Inferior parietal cortex (tissue), 1 donor: Measurements from ENCODE around the gene UGT2A1.
"Not testable (repeated sequence)": the region's sequence is repeated elsewhere in the genome, so short reads cannot be mapped to it uniquely, and the experiment has no call there.

ENCODE experiments used
- DNase-seq: peaks from one replicate; pipeline ENCODE4 v3.0.0-alpha.2; 2016; ENCODE audit errors: extremely low spot score

UGT2A1 gene

DNA sequence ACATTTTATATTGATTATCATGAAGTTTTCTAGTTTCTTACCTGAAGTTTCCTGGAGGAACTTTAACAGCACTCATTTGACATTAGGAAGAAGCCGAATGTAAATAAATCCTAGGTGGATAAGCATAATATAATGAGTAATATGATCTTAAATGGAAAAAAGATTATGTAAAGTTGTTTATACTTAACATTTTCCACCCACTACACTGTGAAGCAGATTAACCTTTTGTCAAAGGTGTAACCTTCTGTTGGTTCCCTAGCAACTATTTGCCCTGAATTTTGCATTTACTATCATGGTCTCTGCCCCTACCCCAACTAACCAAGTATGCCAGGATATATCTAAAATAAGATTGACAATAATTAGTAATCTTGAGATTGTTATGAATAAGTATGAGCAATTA is at the start of gene UGT2A1:
Gene UGT2A1, minus strand, starts transcription at position 101 of the 400 bp plus-strand sequence. CDS start 5,603 bp downstream, outside the sequence.
- no peak for DNase-seq

DNA sequence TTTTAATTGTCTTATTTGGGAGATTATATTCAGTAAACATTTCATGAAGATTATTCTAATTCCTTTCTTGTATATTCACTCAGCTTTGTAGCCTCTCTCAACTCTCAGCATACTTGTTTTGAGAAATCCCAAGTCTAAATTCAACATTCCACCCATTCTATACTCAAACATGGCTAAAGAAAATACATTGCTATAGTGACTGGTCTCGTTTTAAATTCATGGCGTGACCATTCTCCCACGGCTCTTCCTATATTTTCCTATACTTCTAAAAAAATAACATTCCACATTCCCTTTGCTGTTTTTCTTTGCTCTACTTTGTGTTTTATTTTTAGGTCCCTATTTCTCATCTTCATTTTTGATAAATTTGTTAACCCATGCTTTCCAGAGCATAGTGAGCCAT is 49.2 kb upstream of the UGT2A1 start:
- no peak for DNase-seq

DNA sequence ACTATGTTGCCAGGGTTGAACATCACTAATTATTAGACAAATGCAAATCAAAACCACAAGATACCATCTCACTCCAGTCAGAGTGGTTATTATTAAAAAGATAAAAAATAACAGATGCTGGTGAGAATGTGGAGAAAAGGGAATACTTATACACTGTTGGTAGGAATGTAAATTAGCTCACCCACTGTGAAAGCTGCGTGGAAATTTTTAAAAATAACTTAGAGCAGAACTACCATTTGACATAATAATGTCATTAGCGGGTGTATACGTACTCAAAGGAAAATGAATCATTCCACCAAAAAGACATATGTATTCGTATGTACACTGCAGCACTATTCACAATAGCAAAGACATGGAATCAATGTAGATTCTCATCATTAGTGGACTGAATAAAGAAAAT is 48.6 kb upstream of the UGT2A1 start:
- no peak for DNase-seq

DNA sequence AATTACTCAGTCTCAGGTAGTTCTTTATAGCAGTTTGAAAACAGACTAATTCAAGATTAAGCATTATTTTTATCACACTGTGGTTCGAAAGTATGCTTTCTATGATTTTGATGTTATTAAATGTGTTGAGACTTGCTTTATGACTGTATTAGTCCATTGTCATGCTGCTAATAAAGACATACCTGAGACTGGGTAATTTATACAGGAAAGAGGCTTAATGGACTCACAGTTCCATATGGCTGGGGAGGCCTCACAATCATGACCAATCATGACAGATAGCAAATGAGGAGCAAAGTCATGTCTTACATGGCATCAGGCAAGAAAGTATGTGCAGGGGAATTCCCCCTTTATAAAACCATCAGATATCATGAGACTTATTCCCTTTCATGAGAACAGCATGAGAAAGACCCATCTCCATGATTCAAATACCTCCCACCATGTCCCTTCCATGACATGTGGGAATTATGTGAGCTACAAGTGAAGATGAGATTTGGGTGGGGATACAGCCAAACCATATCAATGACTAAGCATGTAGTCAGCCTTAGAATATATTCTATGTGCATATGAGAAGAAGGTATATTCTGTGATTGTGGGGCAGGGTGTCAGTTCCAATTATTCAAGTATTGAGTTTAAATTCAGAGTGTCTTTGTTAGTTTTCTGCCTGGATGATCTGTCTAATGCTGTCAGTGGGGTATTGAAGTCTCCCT is 44.6 kb upstream of the UGT2A1 start:
- no peak for DNase-seq

DNA sequence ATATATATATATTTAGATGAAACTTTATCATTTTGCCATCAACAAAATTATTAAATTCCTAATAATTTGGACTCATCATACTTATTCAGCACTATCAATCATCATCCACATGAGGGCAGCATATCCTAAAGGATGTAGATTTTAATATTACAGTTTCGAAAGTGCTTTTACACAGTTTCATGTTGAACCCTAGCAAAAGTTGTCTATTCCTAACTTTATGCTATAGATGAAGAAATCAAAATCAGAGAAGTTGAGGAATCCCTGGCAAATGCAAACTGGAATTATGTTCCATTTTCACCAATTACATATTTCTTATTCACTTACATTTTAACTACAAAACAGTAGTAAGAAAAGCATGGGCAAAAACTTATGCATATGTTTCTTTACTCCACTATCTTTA is 36.6 kb upstream of the UGT2A1 start:
- peak; percentile 72 for DNase-seq

DNA sequence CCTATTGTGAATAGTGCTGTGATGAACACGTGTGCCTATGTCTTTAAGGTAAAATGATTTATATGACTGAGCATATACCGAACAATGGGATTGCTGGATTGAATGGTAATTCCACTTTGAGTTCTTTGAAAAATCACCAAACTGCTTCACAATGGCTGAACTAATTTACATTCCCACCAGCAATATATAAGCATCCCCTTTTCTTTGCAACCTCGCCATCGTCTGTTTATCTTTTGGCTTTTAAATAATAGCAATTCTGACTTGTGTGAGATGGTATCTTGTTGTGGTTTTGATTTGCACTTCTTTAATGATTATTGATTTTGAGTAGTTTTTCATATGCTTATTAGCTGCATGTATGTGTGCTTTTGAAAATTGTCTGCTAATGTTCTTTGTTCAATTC is 31.8 kb upstream of the UGT2A1 start:
- DNase-seq: no peak

DNA sequence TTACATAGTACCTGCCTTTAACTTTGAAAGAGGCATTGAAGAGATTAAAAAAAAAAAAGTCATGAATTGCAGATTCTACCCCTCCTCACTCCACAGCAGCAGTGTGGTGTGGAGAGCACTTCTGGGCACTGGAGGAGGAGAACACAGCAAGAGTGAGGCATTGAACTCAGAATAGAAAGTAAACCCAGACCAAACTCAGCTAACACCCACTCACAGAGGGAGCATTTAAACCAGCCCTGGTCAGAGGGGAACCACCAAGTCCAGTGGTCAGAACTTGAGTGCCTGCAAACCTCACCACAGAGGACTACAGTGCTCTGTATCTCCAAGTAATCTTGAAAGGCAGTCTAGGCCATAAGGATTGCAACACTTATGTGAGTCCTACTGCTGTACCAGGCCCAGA is 15.6 kb upstream of the UGT2A1 start:
- no peak for DNase-seq

DNA sequence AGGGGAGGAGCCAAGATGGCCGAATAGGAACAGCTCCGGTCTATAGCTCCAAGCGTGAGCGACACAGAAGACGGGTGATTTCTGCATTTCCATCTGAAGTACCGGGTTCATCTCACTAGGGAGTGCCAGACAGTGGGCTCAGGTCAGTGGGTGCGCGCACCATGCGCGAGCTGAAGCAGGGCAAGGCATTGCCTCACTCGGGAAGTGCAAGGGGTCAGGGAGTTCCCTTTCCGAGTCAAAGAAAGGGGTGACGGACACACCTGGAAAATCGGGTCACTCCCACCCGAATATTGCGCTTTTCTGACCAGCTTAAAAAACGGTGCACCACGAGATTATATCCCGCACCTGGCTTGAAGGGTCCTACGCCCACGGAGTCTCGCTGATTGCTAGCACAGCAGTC is 11.0 kb upstream of the UGT2A1 start:
- not testable (repeated sequence) for DNase-seq

DNA sequence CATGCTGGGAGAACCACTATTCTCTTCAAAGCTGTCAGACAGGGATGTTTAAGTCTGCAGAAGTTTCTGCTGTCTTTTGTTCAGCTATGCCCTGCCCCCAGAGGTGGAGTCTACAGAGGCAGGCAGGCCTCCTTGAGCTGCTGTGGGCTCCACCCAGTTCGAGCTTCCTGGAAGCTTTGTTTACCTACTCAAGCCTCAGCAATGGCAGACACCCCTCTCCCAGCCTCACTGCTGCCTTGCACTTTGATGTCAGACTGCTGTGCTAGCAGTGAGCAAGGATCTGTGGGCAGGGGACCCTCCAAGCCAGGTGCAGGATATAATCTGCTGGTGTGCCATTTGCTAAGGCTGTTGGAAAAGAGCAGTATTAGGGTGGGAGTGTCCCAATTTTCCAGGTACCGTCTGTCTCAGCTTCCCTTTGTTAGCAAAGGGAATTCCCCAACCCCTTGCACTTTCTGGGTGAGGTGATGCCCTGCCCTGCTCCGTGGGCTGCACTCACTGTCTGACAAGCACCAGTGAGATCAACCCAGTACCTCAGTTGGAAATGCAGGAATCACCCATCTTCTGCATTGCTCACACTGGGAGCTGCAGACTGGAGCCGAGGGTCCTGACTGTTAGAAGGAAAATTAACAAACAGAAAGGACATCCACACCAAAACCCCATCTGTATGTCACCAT is 8.2 kb upstream of the UGT2A1 start:
- not testable (repeated sequence) for DNase-seq

DNA sequence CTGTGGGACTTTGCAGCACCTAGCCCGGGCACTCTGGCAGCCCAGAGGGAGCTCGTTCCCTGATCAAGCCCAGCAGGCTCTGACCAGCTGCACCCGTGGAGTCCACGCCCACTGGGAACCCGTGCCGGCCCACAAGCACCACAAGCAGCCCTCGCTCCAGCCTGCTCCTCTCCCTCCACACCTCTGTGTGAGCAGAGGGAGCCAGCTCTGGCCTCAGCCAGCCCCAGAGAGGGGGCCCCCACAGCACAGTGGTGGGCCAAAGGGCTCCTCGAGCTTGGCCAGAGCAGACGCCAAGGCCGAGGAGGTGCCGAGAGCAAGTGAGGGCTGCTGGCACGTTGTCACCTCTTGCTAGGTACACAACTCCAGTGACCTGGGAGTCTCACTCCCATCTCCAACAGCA is 5.1 kb upstream of the UGT2A1 start:
- DNase-seq: no peak

DNA sequence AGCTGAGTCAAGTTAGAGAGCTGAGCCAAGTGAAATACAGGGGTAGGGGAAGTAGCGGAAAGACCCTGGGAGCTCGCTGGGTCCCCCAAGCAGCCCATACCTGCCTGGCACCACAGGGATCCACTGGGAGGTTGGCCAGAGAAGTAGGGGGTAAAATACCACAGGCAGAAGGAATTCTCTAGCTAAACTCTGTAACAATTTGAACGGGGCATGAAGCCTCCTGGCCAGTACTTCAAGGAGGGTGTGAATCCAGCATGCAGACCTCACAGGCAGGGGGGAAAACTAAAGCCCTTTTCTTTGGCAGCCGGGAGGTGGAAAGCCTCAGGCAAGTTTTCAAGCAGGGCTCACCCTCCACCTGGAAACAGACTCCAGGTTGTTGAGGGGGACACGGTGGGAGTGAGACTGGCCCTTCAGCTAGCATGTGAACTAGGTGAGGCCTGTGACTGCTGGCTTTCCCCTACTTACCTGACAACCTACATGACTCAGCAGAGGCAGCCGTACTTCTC is 3.7 kb upstream of the UGT2A1 start:
- DNase-seq: no peak

DNA sequence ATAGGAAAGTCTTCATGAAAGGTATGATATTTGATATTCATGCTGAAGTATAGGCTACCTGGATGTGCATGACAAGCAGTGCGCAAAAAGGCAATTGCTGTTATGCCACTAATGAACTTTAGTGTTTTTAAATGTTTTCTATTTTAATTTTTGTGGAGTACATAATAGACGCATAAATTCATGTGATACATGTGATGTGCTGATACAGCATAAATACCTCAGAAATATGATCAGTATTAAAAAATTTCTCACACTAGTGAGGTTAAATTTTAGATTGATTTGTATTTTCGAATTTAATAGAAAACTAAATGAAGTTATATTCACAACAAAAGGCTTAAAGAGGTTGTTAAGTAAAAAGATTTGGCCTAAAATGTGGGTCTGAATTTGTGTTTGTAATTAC is 2.2 kb downstream of the UGT2A1 start:
- no peak for DNase-seq

DNA sequence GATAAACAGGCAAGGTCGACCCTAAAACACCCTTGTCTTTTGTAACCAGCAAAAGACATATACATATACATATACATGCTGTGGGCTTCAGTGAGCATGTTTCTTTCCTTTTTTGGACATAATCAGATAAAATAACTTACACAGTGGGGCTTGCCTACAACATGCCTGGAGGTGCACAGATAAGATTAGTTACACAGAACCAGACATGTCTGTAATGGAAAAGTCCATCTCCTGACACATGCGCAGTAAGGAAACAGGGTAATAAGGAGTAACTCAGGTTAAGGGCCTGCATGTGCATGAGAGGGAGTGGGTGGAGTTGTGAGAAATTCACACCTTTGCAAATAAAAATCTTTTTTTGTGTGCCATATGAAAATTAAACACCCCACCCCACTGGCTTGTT is 3.4 kb downstream of the UGT2A1 start:
- no peak for DNase-seq

DNA sequence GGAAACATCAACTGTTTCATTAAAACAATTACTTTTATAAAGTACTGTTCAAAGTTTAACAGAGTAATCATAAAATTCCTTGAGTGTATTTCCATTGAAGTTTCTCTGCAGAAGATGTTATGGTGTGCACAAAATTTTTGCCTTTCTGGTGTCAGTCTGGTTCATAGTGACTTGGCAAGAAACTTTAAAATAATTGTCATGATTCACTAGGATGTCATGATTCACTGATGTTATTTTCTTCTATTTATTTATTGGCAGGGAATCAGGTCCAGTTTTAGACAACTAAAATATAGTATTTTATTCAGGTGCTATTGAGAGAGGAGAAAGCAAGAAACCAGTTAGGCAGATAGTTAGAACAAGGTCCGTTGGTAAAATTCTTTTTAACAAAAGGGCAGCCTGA is 3.8 kb downstream of the UGT2A1 start:
- DNase-seq: no peak

DNA sequence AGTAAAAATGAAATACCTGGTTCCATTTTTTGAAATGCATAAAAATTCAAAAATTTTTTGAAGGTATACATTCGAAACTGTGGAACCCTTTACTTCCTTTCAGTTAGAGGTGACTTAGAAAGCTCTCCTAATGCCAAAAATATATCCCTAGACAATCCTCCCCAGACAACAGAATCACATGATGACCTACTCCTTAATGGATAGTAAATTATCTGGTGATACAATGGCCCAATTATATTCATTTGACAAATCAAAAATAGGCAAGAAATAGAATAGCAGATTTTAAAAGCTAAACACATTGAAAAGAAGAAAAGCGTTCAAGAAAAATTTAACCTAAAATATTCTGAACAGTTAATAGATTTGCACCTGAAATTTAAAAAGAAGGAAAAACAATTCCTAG is 10.1 kb downstream of the UGT2A1 start:
- peak; percentile 38 for DNase-seq

DNA sequence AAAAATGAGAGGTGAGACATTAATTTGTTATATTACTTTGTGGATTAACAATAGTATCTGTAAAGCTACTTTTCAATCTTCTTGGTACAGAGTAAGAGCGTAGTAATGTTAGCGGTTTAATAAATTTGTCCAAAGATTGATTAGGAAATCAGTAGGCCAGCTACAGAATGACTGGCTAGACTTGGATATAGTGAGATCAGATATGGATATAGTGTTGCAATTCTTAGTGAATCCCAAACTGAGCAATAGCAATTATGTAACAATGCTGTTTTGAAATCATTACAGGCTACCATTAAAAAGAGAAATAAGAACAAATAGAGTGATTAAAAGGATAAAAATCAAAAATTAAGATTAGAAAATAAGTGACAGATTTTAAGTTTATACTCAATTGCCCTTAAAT is 12.8 kb downstream of the UGT2A1 start:
- no peak for DNase-seq

DNA sequence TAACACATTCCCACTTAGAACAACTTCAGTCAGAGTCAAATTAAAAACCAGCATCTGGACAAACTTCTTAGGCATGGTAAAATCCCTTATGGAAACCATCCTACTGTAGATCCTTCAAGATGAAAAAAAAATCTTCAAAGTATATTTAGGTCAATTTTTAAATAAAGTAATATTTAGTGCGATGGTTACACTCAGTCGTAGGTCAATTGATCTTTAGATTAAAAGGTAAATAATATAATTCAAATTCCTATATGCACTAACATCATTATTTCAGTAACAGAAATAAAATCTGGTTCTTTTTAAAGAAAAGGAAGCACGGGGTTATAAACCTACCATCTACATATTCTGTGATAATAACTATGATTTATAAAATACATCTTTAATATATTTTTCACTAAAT is 13.5 kb downstream of the UGT2A1 start, which contains the start of gene UGT2A2:
Gene UGT2A2, minus strand, starts transcription at position 101 of the 400 bp plus-strand sequence. Its CDS starts 2 bp downstream, at position 99.
- DNase-seq: no peak

DNA sequence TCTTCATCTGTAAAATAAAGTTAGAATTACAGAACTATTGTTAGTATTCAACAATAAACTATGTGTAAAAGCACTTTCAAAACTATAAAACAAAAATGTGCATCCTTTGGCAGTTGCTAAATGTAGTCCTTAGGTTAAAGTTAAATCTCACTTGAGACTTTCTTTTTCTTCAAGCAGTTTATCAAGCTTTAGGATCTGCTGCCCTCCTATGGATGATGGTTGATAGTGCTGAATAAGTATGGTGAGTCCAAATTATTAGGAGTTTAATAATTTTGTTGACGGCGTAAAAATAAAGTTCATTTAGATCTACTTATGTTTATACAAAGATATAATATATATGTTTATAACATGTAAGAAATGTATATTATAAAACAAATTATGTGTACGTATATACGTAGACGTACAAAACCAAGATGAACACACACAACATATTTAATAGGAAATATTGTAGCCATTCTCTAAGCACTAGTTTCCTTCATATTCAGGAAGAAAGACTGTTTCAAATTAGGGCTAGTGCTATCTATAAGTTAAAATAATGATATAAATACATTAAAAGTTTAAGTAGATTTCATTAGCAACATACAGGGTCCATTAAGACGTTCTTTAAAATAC is 35.9 kb downstream of the UGT2A1 start:
- DNase-seq: peak; percentile 55

DNA sequence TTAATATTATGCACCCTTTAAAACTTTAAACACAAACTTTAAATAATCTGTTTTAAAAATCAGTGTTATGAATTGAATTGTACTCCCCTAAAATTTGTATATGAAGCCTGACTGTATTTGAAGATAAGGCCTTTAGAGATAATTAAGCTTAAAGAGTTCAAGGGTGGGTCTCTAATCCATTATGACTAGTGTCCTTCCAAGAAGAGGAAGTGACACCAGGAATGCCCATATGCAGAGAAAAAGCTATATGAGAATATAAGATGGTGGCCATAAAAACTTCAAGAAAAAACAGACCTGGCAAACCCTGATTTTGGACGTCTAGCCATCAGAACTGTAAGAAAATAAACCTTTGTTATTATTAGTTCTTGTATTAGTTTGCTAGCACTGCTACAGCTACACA is 42.6 kb downstream of the UGT2A1 start:
- no peak for DNase-seq

DNA sequence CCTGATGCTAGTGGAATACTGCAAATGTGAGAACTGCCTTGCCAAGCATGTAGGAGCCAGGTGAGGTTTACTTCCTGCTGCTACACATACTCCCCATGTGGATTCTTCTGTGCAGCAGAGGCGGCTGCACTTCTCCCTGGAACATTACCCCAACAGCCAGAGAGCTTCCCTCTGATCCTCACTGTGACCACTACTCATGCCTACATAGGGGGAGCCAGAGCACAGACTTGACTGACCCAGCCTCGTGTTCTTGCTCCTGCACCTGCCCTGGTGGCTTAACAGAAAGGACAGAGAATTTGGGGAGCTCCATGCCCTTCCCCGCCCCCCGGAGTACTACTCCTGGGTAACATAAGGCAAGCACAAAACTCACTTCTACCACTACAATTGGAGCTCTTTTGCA is 52.0 kb downstream of the UGT2A1 start:
- DNase-seq: no peak

DNA sequence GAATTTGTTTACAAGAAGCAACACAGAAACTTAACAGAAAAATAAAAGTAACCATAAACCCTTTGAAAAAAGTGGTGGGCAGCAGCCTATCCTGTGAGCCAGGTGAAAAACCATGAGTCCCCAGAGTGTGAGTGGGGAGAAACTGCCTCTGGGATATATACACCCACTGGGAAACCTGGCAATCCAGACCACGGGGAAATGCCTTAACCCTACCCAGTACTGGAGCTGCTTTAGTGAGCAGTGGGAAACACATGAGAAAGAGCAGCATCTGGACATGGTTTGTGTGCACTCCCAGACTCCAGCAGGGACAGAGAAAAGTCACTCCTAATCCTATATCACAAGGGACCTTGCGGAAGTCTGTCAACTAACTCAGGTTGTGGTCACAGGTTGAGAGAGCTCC is 53.0 kb downstream of the UGT2A1 start:
- no peak for DNase-seq

DNA sequence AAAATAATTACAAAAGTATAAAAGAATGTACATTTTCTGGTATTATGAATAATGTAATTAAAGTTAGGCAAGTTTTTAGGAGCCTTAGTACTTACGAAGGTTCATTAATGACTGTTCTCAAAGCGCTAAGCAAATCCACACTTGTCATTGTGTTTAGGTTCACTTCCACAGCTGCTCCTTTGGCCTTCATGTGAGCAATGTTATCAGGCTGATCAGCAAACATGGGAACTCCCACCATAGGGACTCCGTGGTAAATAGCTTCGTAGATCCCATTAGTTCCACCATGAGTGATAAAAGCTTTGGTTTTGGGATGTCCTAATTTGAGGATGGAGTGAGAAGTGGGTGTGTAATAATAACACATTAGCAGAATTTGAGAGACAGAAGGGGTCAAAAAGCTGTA is 58.7 kb downstream of the UGT2A1 start:
- DNase-seq: no peak

DNA sequence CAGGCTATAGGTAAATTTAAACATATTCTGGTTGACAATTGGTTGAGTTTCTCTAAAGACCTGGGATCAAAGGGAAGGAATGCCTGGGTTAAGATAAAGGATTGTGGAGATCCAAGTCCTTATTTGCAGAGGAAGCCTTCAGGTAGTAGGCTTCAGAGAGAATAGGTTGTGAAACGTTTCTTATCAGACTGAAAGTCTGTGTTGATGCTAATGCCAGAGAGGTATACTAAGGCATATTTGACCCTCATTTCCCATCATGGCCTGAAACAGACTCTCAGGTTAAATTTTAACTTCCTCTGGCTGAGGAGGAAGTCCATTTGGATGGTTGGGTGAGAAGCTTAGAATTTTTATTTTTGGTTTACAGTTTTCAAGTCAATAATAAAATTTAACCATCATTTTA is 61.7 kb downstream of the UGT2A1 start:
- DNase-seq: no peak
